Measurements from ENCODE around the gene AGAP3.

AGAP3 gene

DNA sequence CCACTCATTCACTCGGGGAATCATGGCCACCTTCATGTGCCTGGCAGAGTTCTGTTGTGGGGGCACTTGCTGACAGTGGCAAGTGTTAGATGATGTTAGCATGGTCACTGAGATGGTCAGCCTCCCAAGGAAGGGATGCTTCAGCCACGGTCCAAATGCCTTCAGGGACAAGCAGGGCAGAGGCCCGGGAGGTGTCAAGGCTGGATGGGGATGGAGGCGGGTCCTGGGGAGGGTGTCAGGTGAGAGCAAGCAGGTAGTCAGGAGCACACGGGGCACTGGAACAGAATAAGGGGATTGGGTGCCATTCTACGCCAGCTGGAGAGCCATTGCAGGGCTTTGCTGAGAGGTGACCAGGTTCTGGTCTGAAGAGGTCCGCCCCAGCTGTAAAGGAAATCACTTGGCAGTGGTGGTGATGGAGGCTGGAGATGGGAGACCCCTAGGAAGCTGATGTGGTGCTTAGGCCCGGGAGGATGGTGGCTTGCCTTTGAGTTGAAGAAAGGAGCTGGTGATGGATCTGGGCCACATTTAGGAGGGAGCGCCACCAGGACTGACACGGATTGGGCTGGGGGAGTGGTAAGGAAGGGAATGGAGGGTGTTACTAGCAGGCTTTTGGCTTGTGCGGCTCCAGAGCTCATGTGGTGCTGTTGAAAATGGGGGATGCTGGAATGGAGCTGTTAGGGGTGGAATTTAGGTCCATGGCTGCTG is 24.1 kb downstream of the AGAP3 start:
- DNase-seq: no peak

GRCh38 chr7:151110941-151111645 is 24.8 kb downstream of the AGAP3 start:
- no peak for DNase-seq

GRCh38 chr7:151113344-151114150 is 27.3 kb downstream of the AGAP3 start:
- DNase-seq: no peak

DNA sequence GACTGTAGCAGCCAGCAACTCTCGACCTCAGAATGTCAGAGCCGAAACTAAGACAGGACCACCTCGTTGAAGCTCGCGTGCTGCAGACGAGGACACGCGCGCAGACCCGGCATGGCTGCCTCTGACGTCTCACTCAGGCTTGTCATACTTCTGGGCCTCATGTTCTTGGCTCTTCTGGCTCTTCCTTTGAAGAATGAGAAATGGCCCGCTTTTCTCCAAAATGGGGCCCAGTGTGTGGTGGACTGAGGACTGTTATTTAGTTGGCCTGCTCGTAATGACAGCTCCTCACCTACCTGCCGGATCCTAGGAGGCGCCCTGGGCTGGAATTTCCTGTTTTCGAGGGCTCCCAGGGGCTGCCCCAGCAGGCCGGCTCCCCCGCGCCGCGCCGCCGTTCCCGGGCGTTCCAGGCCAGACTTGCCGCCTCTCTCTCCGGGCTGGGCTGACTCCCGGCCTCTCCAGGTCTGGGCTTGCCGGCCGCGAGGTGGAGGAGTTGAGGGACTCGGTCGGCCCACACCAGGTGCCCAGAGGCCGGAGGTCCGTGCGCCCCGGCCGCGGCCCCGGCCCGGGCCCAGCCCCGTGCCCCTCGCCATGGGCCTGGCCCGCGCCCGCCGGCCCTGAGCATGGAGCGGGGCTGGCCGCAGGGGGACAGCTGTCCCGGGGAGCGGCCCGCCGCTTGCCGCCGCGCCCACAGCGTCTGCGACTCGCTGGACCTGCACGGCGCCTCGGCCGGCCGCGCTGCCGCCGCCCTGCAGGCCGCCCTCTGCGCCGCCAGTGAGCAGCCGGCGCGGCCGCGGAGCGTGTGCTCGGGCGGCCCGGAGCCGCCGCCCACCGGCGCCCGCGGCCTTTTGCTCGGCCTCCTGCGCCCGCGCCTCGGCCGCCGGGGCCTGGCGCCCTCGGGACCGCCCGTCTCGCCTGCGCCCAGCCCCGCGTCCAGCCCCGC is 28.1 kb downstream of the AGAP3 start:
- no peak for DNase-seq

- DNase-seq: no peak
Observed at GRCh38 chr7:151115121-151115835, 29.0 kb downstream of the AGAP3 start.

- DNase-seq: no peak
Observed at GRCh38 chr7:151115836-151116418, 29.7 kb downstream of the AGAP3 start.

- DNase-seq: no peak
Observed at GRCh38 chr7:151116603-151117440, 30.5 kb downstream of the AGAP3 start.

DNA sequence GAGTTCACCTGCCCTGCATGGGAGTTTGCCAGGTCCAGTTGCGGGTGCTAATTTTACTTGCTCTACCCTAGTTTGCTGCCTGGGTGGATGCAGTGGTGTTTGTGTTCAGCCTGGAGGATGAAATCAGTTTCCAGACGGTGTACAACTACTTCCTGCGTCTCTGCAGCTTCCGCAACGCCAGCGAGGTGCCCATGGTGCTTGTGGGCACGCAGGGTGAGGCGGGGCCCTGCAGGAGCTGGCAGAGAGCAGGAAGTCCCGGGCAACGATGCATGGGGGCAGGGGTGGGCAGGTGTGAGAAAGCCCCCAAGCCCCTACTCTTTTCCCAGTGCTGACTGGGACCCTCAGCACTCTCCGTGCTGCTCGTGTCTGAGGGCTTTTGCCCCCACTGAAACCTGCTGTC is 31.3 kb downstream of the AGAP3 start:
- no peak for DNase-seq

- DNase-seq: no peak
Observed at GRCh38 chr7:151118108-151119054, 32.1 kb downstream of the AGAP3 start.

- DNase-seq: no peak
Observed at GRCh38 chr7:151119055-151119415, 32.8 kb downstream of the AGAP3 start.

GRCh38 chr7:151119902-151120301 is 33.6 kb downstream of the AGAP3 start:
- DNase-seq: no peak

- no peak for DNase-seq
Observed at GRCh38 chr7:151120896-151121295, 34.6 kb downstream of the AGAP3 start.

GRCh38 chr7:151121380-151122170 is 35.3 kb downstream of the AGAP3 start:
- no peak for DNase-seq

DNA sequence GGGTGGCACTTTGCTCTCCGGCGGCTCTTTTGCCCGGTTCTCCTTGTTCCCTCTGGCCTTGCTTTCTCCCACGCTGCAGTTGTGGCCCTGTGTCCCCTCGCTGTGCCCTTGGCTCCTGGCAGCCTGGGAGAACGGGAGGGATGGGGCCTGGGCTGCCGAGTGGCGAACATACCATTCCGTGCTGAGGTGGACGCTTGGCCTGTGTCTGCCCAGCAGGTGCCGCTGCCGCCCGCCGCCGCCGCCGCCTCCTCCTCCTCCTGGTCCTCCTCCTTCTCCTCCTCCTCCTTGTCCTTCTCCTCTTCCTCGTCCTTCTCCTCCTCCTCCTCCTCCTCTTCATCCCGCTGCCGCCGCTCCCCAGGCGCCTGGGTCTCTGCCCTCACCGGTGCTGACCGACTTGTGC is 36.0 kb downstream of the AGAP3 start:
- DNase-seq: no peak

DNA sequence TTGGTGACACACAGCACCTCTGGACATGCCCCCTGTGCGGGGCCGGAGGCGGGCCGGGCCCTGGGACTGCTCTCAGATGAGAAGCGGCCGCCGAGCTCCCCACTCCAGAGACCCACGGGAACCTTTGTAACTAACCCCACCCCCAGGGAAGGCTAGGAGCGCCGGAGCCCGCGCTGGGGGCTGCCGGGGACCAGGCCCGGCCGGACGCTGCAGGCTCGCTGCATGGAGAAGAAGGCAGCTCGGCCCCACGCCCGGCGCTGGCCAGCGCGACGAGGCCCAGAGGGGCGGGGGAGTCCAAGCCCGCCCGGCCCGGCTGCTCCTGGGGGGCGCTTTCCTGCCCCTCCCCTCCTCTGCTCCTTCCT is 36.5 kb downstream of the AGAP3 start:
- no peak for DNase-seq

DNA sequence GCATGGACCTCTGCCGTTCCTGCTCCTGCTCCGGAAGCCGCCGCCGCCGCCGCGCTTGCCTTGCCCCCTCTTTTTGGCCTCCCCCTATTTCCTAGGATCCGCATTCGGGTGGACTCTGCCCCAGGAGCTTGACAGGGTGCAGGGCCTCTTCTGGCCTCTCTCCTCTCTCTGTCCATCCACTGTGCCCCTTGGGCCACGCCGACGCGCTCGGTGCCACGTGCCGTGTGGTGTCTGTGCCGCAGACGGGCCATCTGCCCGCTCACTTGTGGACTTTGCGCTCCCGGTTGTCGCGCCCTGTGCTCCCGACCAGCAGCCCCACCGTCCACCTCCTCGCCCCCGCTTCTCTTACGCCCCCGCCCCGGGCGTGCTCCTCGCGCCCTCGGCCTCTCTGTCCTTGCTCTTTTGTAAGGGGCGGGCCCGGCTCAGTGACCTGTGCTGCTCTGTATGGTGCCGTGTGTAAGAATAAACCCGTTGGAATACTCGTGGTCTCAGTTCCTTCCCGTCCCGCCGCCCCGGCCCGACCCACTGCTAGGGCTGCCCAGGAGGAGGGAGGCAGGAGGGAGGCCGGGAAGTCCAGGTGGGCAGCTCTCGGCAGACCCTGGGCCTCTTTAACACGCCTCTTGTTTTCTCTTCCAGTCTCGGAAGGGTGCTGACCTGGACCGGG is 37.0 kb downstream of the AGAP3 start:
- DNase-seq: no peak

GRCh38 chr7:151123822-151124464 is 37.7 kb downstream of the AGAP3 start:
- peak; percentile 55 for DNase-seq

DNA sequence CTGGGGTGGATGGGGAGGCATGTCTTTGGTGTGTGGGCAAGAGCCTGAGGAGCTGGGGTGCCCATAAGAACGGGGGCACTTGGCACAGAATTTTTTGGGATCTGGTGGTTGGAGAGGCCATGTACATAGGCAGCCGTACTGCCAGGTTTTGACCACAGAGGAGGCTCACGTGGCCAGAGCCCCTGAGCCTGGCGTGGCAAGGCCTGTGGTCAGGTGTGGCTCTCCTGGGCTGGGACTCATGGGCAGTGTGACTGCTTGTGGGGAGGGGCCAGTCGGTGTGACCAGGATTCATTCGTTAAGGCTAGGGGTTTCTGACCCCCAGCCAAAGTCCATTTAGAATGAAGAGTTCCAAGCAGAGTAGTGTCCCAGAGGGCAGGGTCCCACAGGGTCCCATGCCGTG is 38.2 kb downstream of the AGAP3 start:
- DNase-seq: no peak
